ENCODE results near the gene TOPAZ1. TPM values are rescaled to one million over a fixed set of nuclear protein-coding genes. Genes with fewer than 3 reads are reported as not detected.

The TOPAZ1 gene
- total RNA-seq, 3 donors from 2014 or later, result not detected

DNA sequence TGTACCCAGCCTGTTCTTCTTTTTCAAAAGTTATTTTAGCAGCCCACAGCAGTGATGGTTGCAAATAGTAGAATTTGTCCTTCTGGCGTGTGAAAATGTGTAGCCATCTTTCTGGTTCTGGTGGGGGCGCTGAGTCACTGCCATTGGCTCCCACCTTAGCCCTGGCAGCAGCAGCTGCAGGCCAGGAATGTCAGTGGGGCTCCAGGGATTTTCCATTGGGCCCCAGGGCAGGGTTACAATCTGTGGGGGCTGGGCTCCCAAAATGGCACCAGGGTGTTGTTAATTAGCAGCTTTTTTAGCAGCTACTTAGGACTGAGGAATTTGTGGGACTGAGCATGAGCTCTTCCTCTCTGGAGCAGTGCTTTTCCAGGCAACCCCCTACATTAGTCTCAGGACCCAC is 38.9 kb downstream of the TOPAZ1 start:
- intact Hi-C loops (cut with DNase I; ENCODE audit: low total_unique reads), result no loop called here
- TF ChIP-seq, protein P1, sequence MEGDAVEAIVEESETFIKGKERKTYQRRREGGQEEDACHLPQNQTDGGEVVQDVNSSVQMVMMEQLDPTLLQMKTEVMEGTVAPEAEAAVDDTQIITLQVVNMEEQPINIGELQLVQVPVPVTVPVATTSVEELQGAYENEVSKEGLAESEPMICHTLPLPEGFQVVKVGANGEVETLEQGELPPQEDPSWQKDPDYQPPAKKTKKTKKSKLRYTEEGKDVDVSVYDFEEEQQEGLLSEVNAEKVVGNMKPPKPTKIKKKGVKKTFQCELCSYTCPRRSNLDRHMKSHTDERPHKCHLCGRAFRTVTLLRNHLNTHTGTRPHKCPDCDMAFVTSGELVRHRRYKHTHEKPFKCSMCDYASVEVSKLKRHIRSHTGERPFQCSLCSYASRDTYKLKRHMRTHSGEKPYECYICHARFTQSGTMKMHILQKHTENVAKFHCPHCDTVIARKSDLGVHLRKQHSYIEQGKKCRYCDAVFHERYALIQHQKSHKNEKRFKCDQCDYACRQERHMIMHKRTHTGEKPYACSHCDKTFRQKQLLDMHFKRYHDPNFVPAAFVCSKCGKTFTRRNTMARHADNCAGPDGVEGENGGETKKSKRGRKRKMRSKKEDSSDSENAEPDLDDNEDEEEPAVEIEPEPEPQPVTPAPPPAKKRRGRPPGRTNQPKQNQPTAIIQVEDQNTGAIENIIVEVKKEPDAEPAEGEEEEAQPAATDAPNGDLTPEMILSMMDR (IDR thresholded peaks at IDR 0.05), result no peak
- TF ChIP-seq POLR2A (IDR thresholded peaks at IDR 0.05) (no peak), POLR2AphosphoS5 (IDR thresholded peaks at IDR 0.05) (no peak)

DNA sequence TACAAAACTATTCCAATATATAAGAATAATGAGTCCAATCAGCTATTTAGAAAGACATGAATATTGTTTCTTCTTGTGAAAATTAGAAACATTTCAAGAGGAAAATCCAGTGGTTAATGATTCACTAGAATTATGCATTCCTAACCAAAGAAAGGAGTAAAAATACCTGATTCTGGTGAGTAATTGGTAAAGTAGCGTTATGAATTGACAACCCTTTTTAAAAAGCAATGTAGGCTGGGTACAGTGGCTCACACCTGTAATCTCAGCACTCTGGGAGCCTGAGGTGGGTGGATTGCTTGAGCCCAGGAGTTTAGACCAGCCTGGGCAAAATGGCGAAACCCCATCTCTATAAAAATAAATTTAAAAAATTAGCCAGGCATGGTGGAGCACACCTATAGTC is 43.3 kb downstream of the TOPAZ1 start:
- H3K9me3 ChIP-seq, result no peaks in the 10 kb centered on the region
- TF ChIP-seq, protein P1 (IDR thresholded peaks at IDR 0.05), result no peak
- TF ChIP-seq POLR2A (IDR thresholded peaks at IDR 0.05), result no peak
- no peak for TF ChIP-seq POLR2AphosphoS5 (IDR thresholded peaks at IDR 0.05)

More for the DNA sequence above, 38.9 kb downstream of the TOPAZ1 start:
- H3K9me3 ChIP-seq, result no peaks in the 10 kb centered on the region
- no peaks in the 10 kb centered on the region for H3K4me1 ChIP-seq
- no peak overlapping the region for H3K4me3 ChIP-seq
- DNase-seq (ENCODE audit: low spot score in 2 of 2), result no peak
- H3K36me3 ChIP-seq, result no peaks in the 10 kb centered on the region
- H3K27me3 ChIP-seq, result no peaks in the 10 kb centered on the region
- H3K27ac ChIP-seq, result no peak overlapping the region

DNA sequence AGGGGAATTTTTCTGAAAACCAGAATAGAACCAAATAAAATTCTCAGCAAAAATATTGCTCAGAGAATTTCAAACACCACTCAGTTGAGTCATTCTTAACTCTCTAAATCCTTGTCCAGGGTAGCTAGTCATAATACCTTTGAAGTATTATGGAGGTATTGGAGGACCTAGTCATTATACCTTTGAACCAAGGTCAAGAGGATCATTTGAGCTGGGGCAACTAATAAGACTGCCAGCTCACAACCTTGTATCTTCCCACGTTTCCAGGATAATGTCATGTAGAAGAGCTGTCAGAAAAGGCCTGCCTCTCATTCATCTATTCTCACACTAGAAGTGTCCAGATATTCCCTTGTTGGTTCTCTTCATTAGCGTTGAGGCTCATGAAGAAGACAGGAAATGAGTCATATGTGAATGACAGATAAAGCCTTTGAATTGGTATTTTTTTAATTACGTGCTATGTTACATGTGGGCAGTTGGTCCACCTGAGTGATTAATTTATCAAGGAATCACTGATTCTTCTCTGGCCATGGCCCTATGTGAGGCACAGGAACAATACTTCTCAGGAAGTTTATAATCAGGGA is 48.3 kb downstream of the TOPAZ1 start:
- Histone ChIP-seq H3K27ac (no peak overlapping the region), H3K9me3 (no peaks in the 10 kb centered on the region), H3K36me3 (no peaks in the 10 kb centered on the region), H3K4me3 (no peak overlapping the region), H3K27me3 (no peaks in the 10 kb centered on the region), H3K4me1 (no peaks in the 10 kb centered on the region)
- TF ChIP-seq POLR2AphosphoS5 (IDR thresholded peaks at IDR 0.05), result no peak
- TF ChIP-seq POLR2A (IDR thresholded peaks at IDR 0.05), result no peak
- TF ChIP-seq, protein P1 (IDR thresholded peaks at IDR 0.05), result no peak
- intact Hi-C loops (cut with DNase I; ENCODE audit: low total_unique reads), result no loop called here
- DNase-seq (ENCODE audit: low spot score in 2 of 2), result no peak

More for the DNA sequence above, 43.3 kb downstream of the TOPAZ1 start:
- no peaks in the 10 kb centered on the region for H3K27me3 ChIP-seq
- DNase-seq (ENCODE audit: low spot score in 2 of 2), result no peak
- no peaks in the 10 kb centered on the region for H3K36me3 ChIP-seq
- H3K4me3 ChIP-seq, result no peak overlapping the region
- intact Hi-C loops (cut with DNase I; ENCODE audit: low total_unique reads), result no loop called here
- no peaks in the 10 kb centered on the region for H3K4me1 ChIP-seq
- H3K27ac ChIP-seq, result no peak overlapping the region

DNA sequence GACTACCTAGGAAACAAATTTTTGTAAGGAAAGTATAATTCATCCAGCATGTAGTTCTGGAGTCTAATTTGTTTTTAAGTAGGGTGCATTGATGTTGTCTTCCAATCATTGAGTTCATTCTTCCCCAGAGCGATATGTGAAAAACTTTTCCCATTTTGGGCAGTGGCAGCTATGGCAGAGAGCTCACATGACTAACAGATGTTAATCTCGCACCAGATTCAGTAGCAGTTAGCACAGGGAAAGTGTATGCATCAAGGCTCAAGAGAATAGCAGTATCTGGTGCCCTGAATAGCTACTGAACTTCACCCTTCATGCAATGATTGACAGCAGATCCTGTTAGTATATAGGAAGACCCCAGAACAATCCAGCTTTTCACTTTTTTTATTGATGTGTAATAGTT is 50.6 kb downstream of the TOPAZ1 start:
- H3K4me3 ChIP-seq, result no peak overlapping the region
- no peak overlapping the region for H3K27ac ChIP-seq
- DNase-seq (ENCODE audit: low spot score in 2 of 2), result no peak
- no peaks in the 10 kb centered on the region for H3K36me3 ChIP-seq
- TF ChIP-seq, protein P1 (IDR thresholded peaks at IDR 0.05), result no peak
- TF ChIP-seq POLR2A (IDR thresholded peaks at IDR 0.05) (no peak), POLR2AphosphoS5 (IDR thresholded peaks at IDR 0.05) (no peak)
- intact Hi-C loops (cut with DNase I; ENCODE audit: low total_unique reads), result no loop called here
- no peaks in the 10 kb centered on the region for H3K4me1 ChIP-seq
- H3K27me3 ChIP-seq, result no peaks in the 10 kb centered on the region
- H3K9me3 ChIP-seq, result no peaks in the 10 kb centered on the region

DNA sequence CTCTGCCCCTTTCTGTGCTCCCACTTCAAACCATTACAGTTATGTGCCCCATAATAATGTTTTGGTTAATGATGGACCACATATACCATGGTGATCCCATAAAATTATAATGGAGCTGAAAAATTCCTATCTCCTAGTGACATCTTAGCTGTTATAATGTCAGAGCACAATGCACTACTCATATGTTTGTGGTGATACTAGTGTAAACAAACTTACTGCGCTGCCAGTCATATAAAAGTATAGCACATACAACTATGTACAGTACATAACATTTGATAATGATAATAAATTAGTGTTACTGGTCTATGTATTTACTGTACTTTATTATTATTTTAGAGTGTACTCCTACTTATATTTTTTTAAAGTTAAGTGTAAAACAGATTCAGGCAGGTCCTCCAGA is 51.3 kb downstream of the TOPAZ1 start:
- intact Hi-C loops (cut with DNase I; ENCODE audit: low total_unique reads), result no loop called here
- Histone ChIP-seq H3K27ac (no peak overlapping the region), H3K9me3 (no peaks in the 10 kb centered on the region), H3K36me3 (no peaks in the 10 kb centered on the region), H3K27me3 (no peaks in the 10 kb centered on the region), H3K4me3 (no peak overlapping the region), H3K4me1 (no peaks in the 10 kb centered on the region)
- no peak for DNase-seq (ENCODE audit: low spot score in 2 of 2)
- TF ChIP-seq POLR2A (IDR thresholded peaks at IDR 0.05) (no peak), POLR2AphosphoS5 (IDR thresholded peaks at IDR 0.05) (no peak)
- TF ChIP-seq, protein P1 (IDR thresholded peaks at IDR 0.05), result no peak
